ENCODE results near the gene CD274.
"Not testable (repeated sequence)": the region's sequence is repeated elsewhere in the genome, so short reads cannot be mapped to it uniquely, and the experiment has no call there.

The CD274 gene

DNA sequence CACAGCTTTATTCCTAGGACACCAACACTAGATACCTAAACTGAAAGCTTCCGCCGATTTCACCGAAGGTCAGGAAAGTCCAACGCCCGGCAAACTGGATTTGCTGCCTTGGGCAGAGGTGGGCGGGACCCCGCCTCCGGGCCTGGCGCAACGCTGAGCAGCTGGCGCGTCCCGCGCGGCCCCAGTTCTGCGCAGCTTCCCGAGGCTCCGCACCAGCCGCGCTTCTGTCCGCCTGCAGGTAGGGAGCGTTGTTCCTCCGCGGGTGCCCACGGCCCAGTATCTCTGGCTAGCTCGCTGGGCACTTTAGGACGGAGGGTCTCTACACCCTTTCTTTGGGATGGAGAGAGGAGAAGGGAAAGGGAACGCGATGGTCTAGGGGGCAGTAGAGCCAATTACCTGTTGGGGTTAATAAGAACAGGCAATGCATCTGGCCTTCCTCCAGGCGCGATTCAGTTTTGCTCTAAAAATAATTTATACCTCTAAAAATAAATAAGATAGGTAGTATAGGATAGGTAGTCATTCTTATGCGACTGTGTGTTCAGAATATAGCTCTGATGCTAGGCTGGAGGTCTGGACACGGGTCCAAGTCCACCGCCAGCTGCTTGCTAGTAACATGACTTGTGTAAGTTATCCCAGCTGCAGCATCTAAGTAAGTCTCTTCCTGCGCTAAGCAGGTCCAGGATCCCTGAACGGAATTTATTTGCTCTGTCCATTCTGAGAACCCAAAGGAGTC, at the start of gene CD274:
TSS of gene CD274 (plus strand) at position 184 of the 733 bp plus-strand sequence. CDS start 5,572 bp downstream, outside the sequence.
- peak in 48 of 56 donors; percentile 12 to 78 (median 57) for DNase-seq

DNA sequence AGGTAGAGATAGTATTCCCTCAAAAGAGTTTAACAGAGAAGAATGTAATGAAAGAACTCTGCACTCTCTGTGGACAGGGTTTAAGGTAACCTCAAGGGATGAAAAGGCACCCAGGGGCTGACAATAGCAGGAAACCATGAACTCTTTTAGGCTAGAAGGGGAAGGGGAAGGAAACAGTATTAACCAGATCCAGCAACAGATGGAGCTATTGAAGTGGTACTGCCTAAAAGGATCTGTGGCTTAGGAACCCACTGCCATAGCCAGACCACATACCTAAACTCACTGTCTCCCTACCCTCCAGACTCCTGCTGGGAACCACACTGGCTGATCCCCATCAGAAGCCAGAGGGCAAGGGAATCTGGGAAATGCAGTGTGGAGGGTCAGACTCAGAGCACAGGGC, 48.1 kb upstream of the CD274 start:
- DNase-seq, result no peak

DNA sequence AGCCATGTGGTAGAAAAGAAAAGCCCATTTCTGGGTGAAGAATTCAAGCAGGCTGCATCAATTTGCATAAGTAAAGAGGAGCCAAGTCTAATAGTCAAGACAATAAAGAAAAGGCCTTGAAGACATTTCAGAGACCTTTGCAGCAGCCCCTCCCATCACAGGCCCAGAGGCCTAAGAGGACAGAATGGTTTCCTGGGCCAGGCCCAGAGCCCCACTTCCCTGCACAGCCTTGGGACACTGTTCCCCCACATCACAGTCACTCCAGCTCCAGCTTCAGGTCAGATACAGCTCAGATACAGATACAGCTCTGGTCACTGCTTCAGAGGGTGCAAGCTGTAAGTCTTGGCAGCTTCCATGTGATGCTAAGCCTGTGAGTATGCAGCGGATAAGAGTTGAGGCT, 41.7 kb upstream of the CD274 start:
- no peak for DNase-seq

DNA sequence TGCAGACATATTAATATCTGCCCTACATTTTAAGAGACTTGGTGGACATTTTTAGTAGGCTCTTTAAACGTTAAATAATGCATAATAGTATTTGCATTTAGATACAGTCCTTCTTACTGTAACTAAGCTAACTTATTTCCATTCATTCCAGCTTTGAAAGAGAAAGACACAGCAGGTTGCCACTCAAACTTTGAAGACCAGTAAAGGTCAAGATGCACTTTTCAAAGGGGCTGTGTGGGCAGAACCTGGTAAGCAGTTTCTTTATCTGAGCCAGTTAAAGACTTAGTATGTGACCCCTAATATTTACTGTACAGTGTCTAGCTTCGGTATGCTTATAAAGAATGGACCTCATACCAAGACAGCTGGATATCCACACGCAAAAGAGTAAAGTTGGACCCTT, 33.4 kb upstream of the CD274 start:
- DNase-seq, result no peak

DNA sequence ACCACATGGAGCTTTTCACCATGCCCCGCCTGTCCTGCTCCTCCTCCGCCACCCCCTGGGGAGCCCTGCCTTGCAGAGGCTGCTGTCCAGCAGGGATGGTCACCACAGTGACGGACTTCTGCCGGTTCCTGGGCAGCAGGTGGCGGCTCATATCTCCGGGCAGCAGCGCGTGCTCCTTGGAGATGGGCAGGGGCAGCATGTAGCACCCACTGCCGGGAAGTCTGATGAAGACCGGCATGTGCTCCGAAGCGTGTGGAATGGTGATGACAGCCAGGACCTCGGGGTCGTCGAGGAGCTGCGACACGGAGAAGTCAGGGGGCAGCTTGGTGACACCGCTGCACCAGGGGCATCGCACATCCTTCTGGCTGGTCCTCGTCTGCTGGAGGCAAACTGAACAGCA, 31.9 kb upstream of the CD274 start:
- no peak for DNase-seq

DNA sequence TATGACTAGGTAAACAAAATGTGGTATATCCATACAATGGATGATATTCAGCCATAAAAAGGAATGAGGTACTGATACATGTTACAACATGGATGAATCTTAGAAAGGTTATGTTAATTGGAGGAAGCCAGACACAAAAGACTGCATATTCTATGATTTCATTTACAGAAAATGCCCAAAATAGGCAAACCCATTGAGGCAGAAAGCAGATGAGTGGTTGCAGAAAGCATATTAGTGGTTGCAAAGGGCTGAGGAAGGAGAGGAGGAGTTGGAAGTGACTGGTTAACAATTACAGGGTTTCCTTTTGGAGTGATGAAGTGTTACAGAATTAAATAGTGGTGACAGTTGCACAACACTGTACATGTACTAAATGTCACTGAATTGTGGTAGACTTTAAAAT, 30.4 kb upstream of the CD274 start:
- no peak for DNase-seq

DNA sequence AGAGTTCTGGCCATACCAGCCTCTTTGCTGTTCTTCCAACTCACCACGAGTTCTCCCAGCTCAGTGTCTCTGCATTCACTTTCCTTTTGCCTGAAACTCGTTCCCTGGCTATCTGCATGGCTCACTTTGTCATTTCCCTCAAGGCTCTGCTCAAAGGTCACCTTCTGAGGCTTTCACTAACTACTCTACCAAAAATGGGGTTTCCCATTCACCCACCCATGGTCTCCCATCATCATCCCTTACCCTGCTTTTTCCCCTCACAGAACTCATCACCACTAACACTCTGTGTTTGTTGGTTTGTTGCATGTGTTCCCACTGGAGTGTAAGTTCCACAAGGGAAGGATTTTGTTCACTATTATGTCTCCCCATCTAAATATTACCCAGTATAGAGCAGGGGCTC, 29.2 kb upstream of the CD274 start:
- DNase-seq, result no peak

DNA sequence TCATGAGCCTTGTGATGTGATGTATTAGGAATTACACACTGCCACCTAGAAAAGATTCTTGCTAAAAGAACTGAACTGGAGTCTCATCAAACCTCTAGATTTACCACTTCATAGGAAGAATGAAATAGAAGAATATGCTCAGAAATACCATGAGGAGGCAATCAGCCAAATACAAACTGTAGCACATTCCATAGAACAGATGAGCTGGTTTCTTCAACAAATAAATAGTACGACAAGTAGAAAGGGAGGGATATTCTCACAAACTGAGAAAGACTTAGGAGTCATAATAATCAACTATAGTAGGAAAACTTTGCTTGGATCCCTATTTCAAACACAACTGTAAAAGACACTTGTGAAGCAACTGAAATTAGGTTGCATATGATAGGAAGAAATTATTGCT, 28.1 kb upstream of the CD274 start:
- DNase-seq, result no peak

DNA sequence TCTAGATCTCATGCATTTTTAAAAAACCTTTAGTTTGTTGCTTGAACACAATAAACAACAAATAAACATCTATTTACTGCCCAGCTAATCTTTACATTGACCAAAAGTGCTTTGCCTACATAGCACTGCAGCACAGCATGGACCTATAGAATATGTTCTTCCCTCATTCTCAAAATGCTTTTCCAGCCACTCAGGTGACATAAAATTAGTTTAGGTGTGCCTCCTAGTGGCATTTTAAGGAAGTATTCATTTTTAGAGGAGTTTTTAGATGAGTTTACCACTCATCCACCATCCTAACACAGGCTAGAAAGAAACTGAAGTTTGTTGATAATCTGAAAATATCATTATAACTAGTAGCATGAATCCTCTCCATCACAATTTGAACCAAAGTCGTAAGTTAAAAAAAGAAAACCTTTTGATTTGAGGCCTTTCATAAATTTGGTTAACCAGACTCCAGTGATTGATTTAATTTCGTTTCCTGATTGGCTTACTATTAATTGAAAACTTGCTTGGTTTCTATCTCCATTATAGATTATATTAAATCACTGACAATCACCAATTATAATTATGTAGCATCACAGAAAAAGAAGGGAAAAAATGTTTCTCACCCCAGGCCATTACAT, 25.2 kb upstream of the CD274 start:
- no peak for DNase-seq

DNA sequence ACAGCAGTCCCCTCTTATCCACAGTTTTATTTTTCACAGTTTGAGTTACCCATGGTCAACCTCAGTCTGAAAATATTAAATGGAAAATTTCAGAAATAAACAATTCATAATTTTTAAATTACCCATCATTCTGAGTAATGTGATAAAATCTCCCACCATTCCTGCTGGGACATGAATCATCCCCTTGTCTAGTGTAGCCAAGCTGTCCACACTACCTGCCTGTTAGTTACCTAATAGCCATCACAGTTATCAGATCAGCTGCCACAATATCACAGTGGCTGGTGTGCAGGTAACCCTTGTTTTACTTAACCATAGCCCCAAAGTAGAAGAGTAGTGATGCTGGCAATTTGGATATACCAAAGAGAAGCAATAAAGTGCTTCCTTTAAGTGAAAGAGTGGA, 23.3 kb upstream of the CD274 start:
- DNase-seq, result no peak

DNA sequence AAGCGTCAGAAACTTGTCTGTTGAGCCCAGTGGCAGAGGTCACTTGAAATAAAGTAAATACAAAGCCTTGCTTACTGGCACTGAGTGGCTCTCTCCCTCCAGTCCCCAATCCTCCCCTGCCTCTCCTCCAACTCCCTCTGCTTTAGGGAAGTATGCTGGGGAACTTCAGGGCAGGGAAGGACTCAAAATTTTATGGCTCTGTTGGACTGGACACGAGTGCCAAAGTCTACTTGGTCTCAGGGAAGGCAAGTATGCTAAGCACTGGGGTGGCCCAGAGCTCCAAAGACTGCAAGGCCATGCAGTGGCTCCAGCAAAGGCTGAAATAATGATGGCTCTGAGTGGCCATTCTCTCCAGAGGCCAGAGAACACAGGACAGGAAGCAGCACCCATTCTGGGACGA, 22.2 kb upstream of the CD274 start:
- DNase-seq, result no peak

DNA sequence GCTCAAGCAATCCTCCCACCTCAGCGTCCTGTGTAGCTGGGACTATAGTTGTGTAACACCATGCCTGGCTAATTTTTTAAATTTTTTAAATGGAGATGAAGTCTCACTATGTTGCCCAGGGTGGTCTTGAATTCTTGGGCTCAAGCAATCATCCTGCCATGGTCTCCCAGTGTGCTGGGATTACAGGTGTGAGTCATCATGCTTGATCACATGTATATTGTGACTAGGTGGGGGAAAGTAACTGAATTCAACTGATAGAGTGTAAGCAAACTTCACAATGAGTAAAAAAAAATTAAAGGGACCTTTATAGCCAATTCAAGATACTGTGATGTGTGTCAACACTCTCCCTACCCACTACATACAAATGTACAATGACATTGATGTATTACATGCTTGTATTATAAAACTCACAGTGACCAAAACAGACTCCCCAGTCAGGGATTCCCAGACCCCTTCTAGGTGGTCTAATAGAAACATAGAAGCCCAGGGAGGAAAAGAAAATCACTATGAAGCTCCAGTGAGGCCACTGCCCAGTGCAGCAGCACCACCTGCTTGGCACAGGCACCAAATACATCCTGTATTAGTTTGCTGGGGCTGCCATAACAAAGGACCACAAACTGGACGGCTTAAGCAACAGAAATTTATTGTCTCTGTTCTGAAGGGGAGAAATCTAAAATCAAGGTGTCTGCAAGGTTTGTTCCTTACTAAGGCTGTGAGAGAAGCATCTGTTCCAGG, 21.4 kb upstream of the CD274 start:
- no peak for DNase-seq

DNA sequence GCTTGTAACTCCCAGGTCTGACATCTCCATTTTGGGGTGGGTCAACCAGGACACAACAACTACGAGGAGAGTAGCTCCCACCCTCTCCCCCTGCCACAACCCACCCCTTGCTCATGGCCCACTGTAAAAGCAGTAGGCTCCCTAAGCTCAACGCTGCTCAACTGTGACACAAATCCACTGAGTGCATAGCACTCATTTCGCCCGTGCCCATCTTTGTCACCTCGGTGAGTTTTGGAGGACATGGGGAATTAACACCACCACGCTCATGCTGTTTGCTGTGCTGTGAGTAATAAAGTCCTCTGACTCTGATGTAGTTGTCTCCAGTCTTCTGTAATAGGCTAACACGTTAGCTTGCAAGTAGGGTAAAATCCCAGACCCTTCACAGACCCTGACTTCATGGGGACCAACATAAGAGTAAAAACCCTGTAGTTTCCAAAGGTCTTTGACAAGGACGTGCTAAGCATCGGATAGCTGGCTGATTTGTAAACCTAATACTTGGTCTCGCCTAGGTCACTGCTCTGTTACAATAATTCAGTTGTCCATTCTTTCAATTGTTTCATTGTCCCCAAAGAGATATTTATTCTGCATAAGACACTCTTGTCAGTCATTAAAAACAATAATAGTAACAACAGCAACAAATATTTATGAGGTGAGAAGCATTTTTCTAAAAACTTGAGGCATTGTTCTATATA, 20.3 kb upstream of the CD274 start:
- peak in 5 of 56 donors; percentile 5 to 20 (median 17) for DNase-seq

DNA sequence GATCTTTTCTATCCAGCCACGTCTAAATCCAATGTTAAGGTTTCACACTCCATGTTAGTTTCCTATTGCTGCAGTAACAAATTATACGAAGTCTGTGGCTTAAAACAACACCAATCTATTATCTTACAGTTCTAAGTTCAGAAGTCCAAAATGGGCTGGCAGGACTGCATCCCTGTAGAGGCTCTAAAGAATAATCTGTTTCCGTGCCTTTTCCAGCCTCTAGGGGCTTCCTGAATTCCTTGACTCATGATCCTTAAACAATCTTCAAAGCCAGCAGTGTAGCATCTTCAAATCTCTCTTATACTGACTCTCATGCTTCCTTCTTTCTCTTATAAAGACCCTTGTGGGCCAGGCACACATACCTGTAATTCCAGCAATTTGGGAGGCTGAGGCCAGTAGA, 19.4 kb upstream of the CD274 start:
- no peak for DNase-seq

DNA sequence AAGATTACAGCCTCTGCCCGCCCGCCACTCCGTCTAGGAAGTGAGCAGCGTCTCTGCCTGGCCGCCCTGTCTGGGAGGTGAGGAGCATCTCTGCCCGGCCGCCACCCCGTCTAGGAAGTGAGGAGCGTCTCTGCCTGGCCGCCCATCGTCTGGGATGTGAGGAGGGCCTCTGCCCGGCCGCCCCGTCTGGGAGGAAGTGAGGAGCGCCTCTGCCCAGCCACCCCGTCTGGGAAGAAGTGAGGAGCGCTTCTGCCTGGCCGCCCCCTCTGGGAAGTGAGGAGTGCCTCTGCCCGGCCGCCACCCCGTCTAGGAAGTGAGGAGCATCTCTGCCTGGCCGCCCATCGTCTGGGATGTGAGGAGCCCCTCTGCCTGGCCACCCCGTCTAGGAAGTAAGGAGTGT, 17.5 kb upstream of the CD274 start:
- not testable (repeated sequence) for DNase-seq

DNA sequence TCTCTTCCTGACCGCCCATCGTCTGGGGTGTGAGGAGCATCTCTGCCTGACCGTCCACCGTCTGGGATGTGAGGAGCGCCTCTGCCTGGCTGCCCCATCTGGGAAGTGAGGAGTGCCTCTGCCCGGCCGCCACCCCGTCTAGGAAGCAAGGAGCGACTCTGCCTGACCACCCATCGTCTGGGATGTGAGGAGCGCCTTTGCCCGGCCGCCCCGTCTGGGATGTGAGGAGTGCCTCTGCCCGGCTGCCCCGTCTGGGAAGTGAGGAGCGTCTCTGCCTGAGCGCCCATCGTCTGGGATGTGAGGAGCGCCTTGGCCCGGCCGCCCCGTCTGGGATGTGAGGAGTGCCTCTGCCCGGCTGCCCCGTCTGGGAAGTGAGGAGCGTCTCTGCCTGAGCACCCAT, 17.0 kb upstream of the CD274 start:
- not testable (repeated sequence) for DNase-seq

DNA sequence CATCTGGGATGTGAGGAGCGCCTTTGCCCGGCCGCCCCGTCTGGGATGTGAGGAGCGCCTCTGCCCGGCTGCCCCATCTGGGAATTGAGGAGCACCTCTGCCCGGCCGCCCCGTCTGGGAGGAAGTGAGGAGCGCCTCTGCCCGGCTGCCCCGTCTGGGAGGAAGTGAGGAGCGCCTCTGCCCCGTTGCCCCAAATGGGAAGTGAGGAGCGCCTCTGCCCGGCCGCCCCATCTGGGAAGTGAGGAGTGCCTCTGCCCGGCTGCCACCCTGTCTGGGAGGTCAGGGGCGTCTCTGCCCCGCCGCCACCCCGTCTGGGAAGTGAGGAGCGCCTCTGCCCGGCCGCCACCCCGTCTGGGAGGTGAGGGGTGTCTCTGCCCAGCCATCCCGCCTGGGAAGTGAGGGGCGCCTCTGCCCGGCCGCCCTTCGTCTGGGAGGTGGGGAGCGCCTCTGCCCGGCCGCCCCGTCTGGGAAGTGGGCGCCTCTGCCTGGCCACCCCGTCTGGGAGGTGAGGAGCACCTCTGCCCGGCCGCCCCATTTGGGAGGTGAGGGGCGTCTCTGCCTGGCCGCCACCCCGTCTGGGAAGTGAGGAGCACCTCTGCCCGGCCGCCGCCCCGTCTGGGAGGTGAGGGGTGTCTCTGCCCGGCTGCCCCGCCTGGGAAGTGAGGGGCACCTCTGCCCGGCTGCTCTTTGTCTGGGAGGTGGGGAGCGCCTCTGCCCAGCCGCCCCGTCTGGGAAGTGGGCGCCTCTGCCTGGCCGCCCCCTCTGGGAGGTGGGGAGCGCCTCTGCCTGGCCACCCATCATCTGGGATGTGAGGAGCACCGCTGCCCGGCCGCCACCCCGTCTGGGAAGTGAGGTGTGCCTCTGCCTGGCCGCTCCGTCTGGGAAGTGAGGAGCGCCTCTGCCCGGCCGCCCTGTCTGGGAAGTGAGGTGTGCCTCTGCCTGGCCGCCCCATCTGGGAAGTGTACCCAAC, 16.2 kb upstream of the CD274 start:
- DNase-seq, result not testable (repeated sequence)

DNA sequence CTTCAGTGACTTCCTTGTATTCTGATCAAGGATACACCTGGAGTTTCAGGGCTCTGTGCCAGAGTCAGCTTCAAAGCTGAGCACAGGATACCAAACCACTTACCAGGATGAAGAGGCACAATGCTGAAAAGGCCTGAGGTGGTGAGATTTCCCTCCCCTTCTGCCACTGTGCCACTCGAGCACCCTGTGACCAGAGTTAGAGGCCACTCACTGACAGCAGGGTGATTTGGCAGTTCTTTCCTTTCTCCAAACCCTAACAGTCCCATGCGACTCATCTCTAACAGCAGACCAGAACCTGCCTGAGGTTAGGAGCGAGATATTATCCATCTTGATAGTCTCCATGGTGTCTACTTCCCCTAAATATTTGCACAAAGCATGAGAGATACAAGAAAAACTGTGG, 14.4 kb upstream of the CD274 start:
- no peak for DNase-seq

DNA sequence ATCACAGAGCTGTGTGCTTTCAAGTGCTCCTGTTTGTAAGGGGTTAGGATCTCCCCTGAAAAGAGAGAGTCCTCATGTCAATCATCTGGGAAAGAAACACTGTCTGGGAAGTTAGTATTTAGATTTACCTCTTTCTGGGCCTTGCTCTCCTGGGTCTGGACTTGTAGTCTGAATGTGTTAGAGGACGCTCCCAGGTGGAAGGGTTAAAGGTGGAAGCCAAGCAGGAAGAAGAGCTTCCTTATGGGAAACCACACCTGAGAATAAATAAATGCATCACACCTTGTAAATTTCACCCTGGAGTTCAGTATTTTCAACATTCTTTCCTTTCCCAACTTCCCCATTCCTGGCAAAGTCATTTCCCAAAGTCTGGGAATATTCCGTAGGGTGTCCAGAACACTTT, 13.9 kb upstream of the CD274 start:
- no peak for DNase-seq

All from amygdala (tissue), 56 donors.